GM08714 (cell line): ENCODE results near the gene RAPGEF3.

Experiments used
- H3K4me3 ChIP-seq: fragments of 200-500 bp; sonication (Bioruptor generic); 2 replicates; pipeline ENCODE4 v1.5.1; 2014; ENCODE audit warnings: mild to moderate bottlenecking, low read length, inconsistent platforms
- ZNF274 ChIP-seq: IDR thresholded peaks from 2 replicates; pipeline ENCODE4 v1.6.1; 2012; ENCODE audit warnings: mild to moderate bottlenecking, low read depth, low read length

The RAPGEF3 gene

GRCh38 chr12:47750916-47751470, 7.7 kb downstream of the RAPGEF3 start:
- no peak overlapping the region for H3K4me3 ChIP-seq
- no peak for TF ChIP-seq ZNF274

- H3K4me3 ChIP-seq = no peak overlapping the region
- TF ChIP-seq ZNF274 = no peak
Observed at GRCh38 chr12:47750229-47750798, 8.4 kb downstream of the RAPGEF3 start.

GRCh38 chr12:47748899-47749298, 9.8 kb downstream of the RAPGEF3 start:
- no peak for TF ChIP-seq ZNF274
- H3K4me3 ChIP-seq = no peak overlapping the region

GRCh38 chr12:47748507-47748828, 10.2 kb downstream of the RAPGEF3 start:
- no peak overlapping the region for H3K4me3 ChIP-seq
- no peak for TF ChIP-seq ZNF274

GRCh38 chr12:47747596-47748506, 10.8 kb downstream of the RAPGEF3 start:
- no peak for TF ChIP-seq ZNF274
- H3K4me3 ChIP-seq = no peak overlapping the region

GRCh38 chr12:47747126-47747525, 11.6 kb downstream of the RAPGEF3 start:
- TF ChIP-seq ZNF274 = no peak
- H3K4me3 ChIP-seq = no peak overlapping the region

GRCh38 chr12:47746523-47746922, 12.2 kb downstream of the RAPGEF3 start:
- TF ChIP-seq ZNF274 = no peak

GRCh38 chr12:47746073-47746472, 12.6 kb downstream of the RAPGEF3 start:
- H3K4me3 ChIP-seq = no peak overlapping the region
- no peak for TF ChIP-seq ZNF274

More at GRCh38 chr12:47746523-47746922, 12.2 kb downstream of the RAPGEF3 start:
- H3K4me3 ChIP-seq = no peak overlapping the region

GRCh38 chr12:47745485-47746041, 13.1 kb downstream of the RAPGEF3 start:
- no peak overlapping the region for H3K4me3 ChIP-seq
- no peak for TF ChIP-seq ZNF274

GRCh38 chr12:47744778-47745436, 13.8 kb downstream of the RAPGEF3 start:
- H3K4me3 ChIP-seq = no peak overlapping the region
- TF ChIP-seq ZNF274 = no peak

GRCh38 chr12:47744005-47744651, 14.6 kb downstream of the RAPGEF3 start:
- no peak for TF ChIP-seq ZNF274
- H3K4me3 ChIP-seq = no peak overlapping the region

- no peak for TF ChIP-seq ZNF274
- H3K4me3 ChIP-seq = no peak overlapping the region
Observed at GRCh38 chr12:47743311-47743860, 15.3 kb downstream of the RAPGEF3 start.

GRCh38 chr12:47742253-47742825, 16.3 kb downstream of the RAPGEF3 start:
- TF ChIP-seq ZNF274 = no peak
- no peak overlapping the region for H3K4me3 ChIP-seq

- no peak for TF ChIP-seq ZNF274
- H3K4me3 ChIP-seq = no peak overlapping the region
Observed at GRCh38 chr12:47741340-47741703, 17.4 kb downstream of the RAPGEF3 start.
